Neural cell (in vitro differentiated cells): ENCODE measurements around the gene PTPRG. TPM values are rescaled to one million over a fixed set of nuclear protein-coding genes. Genes with fewer than 3 reads are reported as not detected.

Experiments used
- H2AFZ ChIP-seq: fragments of 200-600, 300-800 bp; sonication (generic), shearing (Covaris generic); 2 replicates; pipeline ENCODE4 v1.6.0; 2014; ENCODE audit warnings: low read depth, mild to moderate bottlenecking, antibody characterized with exemption, low read length, moderate library complexity
- H3F3A ChIP-seq: fragments of 200-600 bp; shearing (Covaris generic); 2 replicates; pipeline ENCODE4 v1.6.1; 2016; ENCODE audit warnings: mild to moderate bottlenecking, moderate library complexity, mixed read lengths, antibody characterized with exemption, low read length; ENCODE audit not compliant: insufficient read depth, poor library complexity, severe bottlenecking
- H3K27ac ChIP-seq: fragments of 200-600, 300-800 bp; sonication (generic), shearing (Covaris generic); 2 replicates; pipeline ENCODE4 v1.5.1; 2014; ENCODE audit warnings: mild to moderate bottlenecking, low read length, moderate library complexity
- H3K27me3 ChIP-seq: fragments of 300-800, 200-600 bp; sonication (generic), shearing (Covaris generic); 2 replicates; pipeline ENCODE4 v1.6.0; 2014; ENCODE audit warnings: mild to moderate bottlenecking, low read depth, low read length, moderate library complexity; ENCODE audit not compliant: insufficient read depth
- H3K36me3 ChIP-seq: fragments of 300-800, 200-600 bp; sonication (generic), shearing (Covaris generic); 2 replicates; pipeline ENCODE4 v1.5.1; 2014; ENCODE audit warnings: mild to moderate bottlenecking, antibody characterized with exemption, low read length, moderate library complexity; ENCODE audit not compliant: insufficient read depth
- H3K4me2 ChIP-seq: fragments of 300-800, 200-600 bp; sonication (generic), shearing (Covaris generic); 2 replicates; pipeline ENCODE4 v1.6.0; 2014; ENCODE audit warnings: mild to moderate bottlenecking, low read length
- H3K4me3 ChIP-seq: fragments of 300-800, 200-600 bp; sonication (generic), shearing (Covaris generic); 2 replicates; pipeline ENCODE4 v1.5.1; 2014; ENCODE audit warnings: mild to moderate bottlenecking, low read length, moderate library complexity
- H3K79me2 ChIP-seq: fragments of 200-600 bp; shearing (Covaris generic); replicated peaks from 2 replicates; pipeline ENCODE4 v1.6.0; 2014; ENCODE audit warnings: mild to moderate bottlenecking, low read length, moderate library complexity; ENCODE audit not compliant: insufficient read depth
- H3K9ac ChIP-seq: fragments of 300-800, 200-600 bp; sonication (generic), shearing (Covaris generic); 2 replicates; pipeline ENCODE4 v1.6.1; 2016; ENCODE audit warnings: mild to moderate bottlenecking, low read length, mixed read lengths
- H3K9me2 ChIP-seq: fragments of 200-600 bp; shearing (Covaris generic); 2 replicates; pipeline ENCODE4 v1.6.1; 2016; ENCODE audit warnings: mild to moderate bottlenecking, low read length, mixed read lengths; ENCODE audit not compliant: insufficient read depth
- H3K9me3 ChIP-seq: fragments of 200-600, 300-800 bp; sonication (generic), shearing (Covaris generic); 2 replicates; pipeline ENCODE4 v1.6.1; 2016; ENCODE audit warnings: mild to moderate bottlenecking, mixed run types, low read length, moderate library complexity, mixed read lengths
- H4K20me1 ChIP-seq: fragments of 200-600 bp; shearing (Covaris generic); 2 replicates; pipeline ENCODE4 v1.6.1; 2016; ENCODE audit warnings: mild to moderate bottlenecking, mixed run types; ENCODE audit not compliant: insufficient read depth
- EP300 ChIP-seq: fragments of 450-650 bp; conservative IDR thresholded peaks from 2 replicates; pipeline ENCODE4 v1.6.1; 2014; ENCODE audit warnings: antibody characterized with exemption, mild to moderate bottlenecking, moderate library complexity; ENCODE audit not compliant: poor library complexity, severe bottlenecking
- EZH2 ChIP-seq: fragments of 200-600, 300-800 bp; shearing (Covaris generic), sonication (generic); IDR thresholded peaks from 2 replicates; pipeline ENCODE4 v1.6.1; 2014; ENCODE audit warnings: antibody characterized with exemption, low read length, borderline replicate concordance, mild to moderate bottlenecking; ENCODE audit not compliant: insufficient read depth, poor library complexity, severe bottlenecking
- MXI1 ChIP-seq: fragments of 450-650 bp; conservative IDR thresholded peaks from 2 replicates; pipeline ENCODE4 v1.6.1; 2014; ENCODE audit warnings: antibody characterized with exemption, mild to moderate bottlenecking; ENCODE audit not compliant: poor library complexity, severe bottlenecking
- POLR2AphosphoS5 ChIP-seq: IDR thresholded peaks from 2 replicates; pipeline ENCODE4 v1.6.1; 2012
- RAD21 ChIP-seq: fragments of 450-650 bp; conservative IDR thresholded peaks from 2 replicates; pipeline ENCODE4 v1.6.1; 2014; ENCODE audit warnings: antibody characterized with exemption, mild to moderate bottlenecking, moderate library complexity
- SMC3 ChIP-seq: fragments of 450-650 bp; conservative IDR thresholded peaks from 2 replicates; pipeline ENCODE4 v1.6.1; 2014; ENCODE audit warnings: antibody characterized with exemption, mild to moderate bottlenecking, moderate library complexity; ENCODE audit not compliant: poor library complexity
- TAF1 ChIP-seq: IDR thresholded peaks from 2 replicates; pipeline ENCODE4 v1.6.1; 2012; ENCODE audit warnings: low read depth
- polyA plus RNA-seq: library from polyadenylated mRNA; depleted of rRNA; stranded (reverse); fragments of >200 nt; gene quantifications from 2 replicates; pipeline ENCODE4 v1.2.3, GENCODE V29; 2014
- TF ChIP-seq, protein P1 (sequence below): IDR thresholded peaks from 2 replicates; pipeline ENCODE4 v1.6.1; 2012; ENCODE audit warnings: borderline replicate concordance
- TF ChIP-seq, protein P2 (sequence below): fragments of 450-650 bp; IDR thresholded peaks from 2 replicates; pipeline ENCODE4 v1.5.1; 2014; ENCODE audit warnings: antibody characterized with exemption, mild to moderate bottlenecking, moderate library complexity; ENCODE audit not compliant: poor library complexity, severe bottlenecking

The PTPRG gene
- polyA plus RNA-seq, 1 donor from 2014 or later = 33.1 TPM

DNA sequence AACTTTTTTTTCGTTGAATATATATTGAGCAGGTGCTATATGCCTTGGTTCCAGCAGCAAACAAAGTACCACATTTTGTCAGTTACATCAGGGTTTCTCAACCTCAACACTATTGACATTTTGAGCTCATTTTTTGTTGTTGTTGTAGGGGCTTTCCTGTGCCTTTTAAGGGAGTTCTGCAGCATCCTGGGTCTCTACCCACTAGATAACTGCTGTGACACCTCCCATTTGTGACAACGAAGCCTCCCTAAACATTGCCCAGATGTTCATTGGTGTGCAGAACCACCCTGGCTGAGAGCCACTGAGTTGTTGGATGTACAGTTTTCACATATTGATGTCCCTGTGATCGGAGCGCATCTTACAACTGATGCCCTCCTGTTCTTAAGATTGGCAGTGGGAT is 382.6 kb downstream of the PTPRG start:
- no peak overlapping the region for H3K9ac ChIP-seq
- no peak overlapping the region for H2AFZ ChIP-seq
- H3K4me2 ChIP-seq = no peak overlapping the region
- H3K36me3 ChIP-seq = no peaks in the 10 kb centered on the region
- peaks cover 3% of the 10 kb centered on the region for H3F3A ChIP-seq
- H4K20me1 ChIP-seq = no peaks in the 10 kb centered on the region
- no peaks in the 10 kb centered on the region for H3K9me2 ChIP-seq
- no peak overlapping the region for H3K4me3 ChIP-seq
- no peaks in the 10 kb centered on the region for H3K79me2 ChIP-seq
- H3K27me3 ChIP-seq = no peaks in the 10 kb centered on the region
- H3K9me3 ChIP-seq = peaks cover 3% of the 10 kb centered on the region
- no peak overlapping the region for H3K27ac ChIP-seq
- TF ChIP-seq, protein P1, sequence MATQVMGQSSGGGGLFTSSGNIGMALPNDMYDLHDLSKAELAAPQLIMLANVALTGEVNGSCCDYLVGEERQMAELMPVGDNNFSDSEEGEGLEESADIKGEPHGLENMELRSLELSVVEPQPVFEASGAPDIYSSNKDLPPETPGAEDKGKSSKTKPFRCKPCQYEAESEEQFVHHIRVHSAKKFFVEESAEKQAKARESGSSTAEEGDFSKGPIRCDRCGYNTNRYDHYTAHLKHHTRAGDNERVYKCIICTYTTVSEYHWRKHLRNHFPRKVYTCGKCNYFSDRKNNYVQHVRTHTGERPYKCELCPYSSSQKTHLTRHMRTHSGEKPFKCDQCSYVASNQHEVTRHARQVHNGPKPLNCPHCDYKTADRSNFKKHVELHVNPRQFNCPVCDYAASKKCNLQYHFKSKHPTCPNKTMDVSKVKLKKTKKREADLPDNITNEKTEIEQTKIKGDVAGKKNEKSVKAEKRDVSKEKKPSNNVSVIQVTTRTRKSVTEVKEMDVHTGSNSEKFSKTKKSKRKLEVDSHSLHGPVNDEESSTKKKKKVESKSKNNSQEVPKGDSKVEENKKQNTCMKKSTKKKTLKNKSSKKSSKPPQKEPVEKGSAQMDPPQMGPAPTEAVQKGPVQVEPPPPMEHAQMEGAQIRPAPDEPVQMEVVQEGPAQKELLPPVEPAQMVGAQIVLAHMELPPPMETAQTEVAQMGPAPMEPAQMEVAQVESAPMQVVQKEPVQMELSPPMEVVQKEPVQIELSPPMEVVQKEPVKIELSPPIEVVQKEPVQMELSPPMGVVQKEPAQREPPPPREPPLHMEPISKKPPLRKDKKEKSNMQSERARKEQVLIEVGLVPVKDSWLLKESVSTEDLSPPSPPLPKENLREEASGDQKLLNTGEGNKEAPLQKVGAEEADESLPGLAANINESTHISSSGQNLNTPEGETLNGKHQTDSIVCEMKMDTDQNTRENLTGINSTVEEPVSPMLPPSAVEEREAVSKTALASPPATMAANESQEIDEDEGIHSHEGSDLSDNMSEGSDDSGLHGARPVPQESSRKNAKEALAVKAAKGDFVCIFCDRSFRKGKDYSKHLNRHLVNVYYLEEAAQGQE = no peak
- TF ChIP-seq EP300 (no peak), SMC3 (no peak), TAF1 (no peak), POLR2AphosphoS5 (no peak), RAD21 (no peak), MXI1 (no peak)
- TF ChIP-seq, protein P2, sequence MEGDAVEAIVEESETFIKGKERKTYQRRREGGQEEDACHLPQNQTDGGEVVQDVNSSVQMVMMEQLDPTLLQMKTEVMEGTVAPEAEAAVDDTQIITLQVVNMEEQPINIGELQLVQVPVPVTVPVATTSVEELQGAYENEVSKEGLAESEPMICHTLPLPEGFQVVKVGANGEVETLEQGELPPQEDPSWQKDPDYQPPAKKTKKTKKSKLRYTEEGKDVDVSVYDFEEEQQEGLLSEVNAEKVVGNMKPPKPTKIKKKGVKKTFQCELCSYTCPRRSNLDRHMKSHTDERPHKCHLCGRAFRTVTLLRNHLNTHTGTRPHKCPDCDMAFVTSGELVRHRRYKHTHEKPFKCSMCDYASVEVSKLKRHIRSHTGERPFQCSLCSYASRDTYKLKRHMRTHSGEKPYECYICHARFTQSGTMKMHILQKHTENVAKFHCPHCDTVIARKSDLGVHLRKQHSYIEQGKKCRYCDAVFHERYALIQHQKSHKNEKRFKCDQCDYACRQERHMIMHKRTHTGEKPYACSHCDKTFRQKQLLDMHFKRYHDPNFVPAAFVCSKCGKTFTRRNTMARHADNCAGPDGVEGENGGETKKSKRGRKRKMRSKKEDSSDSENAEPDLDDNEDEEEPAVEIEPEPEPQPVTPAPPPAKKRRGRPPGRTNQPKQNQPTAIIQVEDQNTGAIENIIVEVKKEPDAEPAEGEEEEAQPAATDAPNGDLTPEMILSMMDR = no peak

DNA sequence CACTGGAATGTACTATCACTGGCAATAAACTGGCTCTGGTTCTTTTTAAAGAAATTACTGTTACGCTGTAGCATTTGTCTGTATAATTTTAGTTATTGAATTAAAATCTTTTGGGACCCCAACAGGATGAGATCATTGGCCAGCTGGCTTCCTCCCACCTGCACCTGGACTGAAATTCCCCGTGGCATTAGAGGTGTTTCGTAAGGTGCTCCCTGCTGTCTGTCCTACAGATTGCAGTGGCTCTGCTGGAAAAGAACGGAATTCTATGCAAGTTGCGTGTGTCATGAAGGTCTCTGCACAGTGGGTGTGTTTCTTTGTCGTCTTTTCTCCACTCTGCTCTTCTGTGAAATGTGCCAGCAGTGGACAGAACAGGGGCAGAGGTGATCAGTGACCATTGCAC is 383.4 kb downstream of the PTPRG start:
- Histone ChIP-seq H3K9me3 (peaks cover 3% of the 10 kb centered on the region), H3K27me3 (no peaks in the 10 kb centered on the region), H2AFZ (no peak overlapping the region), H3K9me2 (no peaks in the 10 kb centered on the region), H3K4me2 (no peak overlapping the region), H3K9ac (no peak overlapping the region), H3K4me3 (no peak overlapping the region), H3K36me3 (no peaks in the 10 kb centered on the region), H4K20me1 (no peaks in the 10 kb centered on the region), H3F3A (peaks cover 7% of the 10 kb centered on the region), H3K27ac (no peak overlapping the region), H3K79me2 (no peaks in the 10 kb centered on the region)
- TF ChIP-seq RAD21 = no peak
- no peak for TF ChIP-seq POLR2AphosphoS5
- TF ChIP-seq EZH2 = no peak
- TF ChIP-seq MXI1 = no peak
- no peak for TF ChIP-seq EP300
- TF ChIP-seq, protein P1 = no peak
- TF ChIP-seq SMC3 = no peak
- TF ChIP-seq, protein P2 = no peak
- no peak for TF ChIP-seq TAF1
